HTERT RPE-1 (cell line): ENCODE measurements around the gene PPP2R5A.

Experiments
- in situ Hi-C: fragments of 300-500 bp; cut with MboI; formaldehyde crosslinking; loops from 4 replicates; pipeline ENCODE4 v1.14.3; 2020; ENCODE audit warnings: low sequenced_read_pairs

The PPP2R5A gene

DNA sequence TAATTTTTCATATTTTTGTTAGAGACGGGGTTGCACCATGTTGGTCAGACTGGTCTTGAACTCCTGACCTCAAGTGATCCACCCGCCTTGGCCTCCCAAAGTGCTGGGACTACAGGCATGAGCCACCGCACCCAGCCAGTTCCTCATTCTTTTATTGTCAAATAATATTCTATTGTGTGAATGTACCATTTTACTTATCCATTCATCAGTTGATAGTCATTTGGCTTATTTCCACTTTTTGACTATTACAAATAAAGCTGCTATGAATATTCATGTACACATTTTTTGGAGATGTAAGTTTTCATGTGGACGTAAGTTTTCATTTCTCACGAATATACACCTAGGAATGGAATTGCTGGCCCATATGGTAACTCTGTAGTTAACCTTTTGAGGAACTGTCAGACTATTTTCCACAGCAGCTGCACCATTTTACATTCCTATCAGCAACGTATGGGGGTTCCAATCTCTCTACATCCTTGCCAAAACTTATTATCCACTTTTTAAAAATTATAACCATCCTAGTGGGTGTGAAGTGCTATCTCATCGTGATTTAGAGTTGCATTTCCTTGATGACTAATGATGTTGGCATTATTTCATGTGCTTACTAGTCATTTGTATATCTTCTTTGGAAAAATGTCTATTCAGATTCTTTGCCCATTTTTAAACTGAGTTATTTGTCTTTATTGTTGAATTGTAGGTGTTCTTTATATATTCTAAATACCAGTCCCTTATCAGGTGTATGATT, 116.8 kb downstream of the PPP2R5A start:
- in situ Hi-C loops: no loop called here

DNA sequence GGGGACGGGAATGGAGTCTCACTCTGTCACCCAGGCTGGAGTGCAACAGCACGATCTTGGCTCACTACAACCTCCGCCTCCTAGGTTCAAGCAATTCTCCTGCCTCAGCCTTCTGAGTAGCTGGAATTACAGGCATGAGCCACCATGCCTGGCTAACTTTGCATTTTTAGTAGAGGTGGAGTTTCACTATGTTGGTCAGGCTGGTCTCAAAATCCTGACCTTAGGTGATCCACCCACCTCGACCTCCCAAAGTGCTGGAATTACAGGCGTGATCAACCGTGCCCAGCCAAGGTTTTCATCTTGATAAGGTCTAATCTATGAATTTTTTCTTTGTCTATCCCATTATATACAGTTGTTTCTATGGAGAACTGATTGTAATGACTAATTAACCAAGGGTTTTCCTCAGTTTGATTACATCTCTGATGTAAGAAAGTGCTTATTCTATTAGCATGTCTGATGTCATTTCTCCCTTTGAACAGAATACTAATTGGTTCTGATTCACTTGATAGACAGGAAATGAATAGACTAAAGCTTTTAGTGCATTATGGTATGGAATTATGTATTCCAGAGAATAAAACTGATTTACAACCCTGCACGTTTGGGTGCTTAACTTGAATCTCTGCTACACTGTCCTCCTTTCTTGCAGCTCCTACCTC, 117.6 kb downstream of the PPP2R5A start:
- in situ Hi-C loops: no loop called here

DNA sequence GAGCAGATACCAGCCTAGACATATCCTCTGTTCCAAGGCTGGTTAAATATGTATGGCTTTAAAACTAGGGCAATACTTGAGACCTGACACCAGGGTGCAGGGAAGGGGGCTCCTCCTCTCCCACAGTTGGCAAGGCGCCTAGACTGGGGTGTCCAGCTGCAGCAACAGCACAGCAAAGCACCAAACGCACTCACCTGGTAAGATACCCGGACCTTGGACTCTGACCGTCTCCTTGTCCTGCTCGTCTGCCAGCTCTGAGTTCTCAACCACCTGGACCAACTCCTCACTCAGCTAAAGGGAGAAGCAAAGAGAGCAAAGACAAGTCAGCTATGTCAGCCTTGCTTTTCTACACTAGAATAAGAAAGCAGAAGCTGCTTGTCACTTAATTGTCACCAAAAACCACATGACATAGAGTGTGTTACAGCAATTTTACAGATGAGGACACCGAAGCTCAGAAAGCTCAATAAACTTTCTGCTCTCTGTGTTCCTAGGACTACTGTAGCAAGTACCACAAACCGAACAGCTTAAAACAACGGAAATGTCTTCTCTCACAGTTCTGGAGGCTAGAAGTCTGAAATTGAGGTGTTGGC, 125.1 kb downstream of the PPP2R5A start:
- in situ Hi-C loops: no loop called here
